Lower lobe of right lung (tissue), 2 donors: ENCODE data around the gene GTPBP6. TPM values are rescaled to one million over a fixed set of nuclear protein-coding genes. Genes with fewer than 3 reads are reported as not detected.
"Not testable (repeated sequence)": the region's sequence is repeated elsewhere in the genome, so short reads cannot be mapped to it uniquely, and the experiment has no call there.

ENCODE experiments used
- ATAC-seq, 2 donors: fragments of 200-7000 bp; cut with Tn5 transposase; one replicate each; pipeline ENCODE4 v1.9.1; 2020 to 2022; ENCODE audit warnings: mild to moderate bottlenecking in 2 of 2, moderate library complexity in 2 of 2
- DNase-seq: peaks from one replicate; pipeline ENCODE4 v3.0.0-alpha.2; 2020
- H3K27ac ChIP-seq: fragments of 200-600 bp; one replicate; pipeline ENCODE4 v1.8.0; 2022
- H3K27me3 ChIP-seq: fragments of 200-600 bp; one replicate; pipeline ENCODE4 v1.8.0; 2022; ENCODE audit warnings: low read depth
- H3K36me3 ChIP-seq: fragments of 200-600 bp; one replicate; pipeline ENCODE4 v1.8.0; 2022; ENCODE audit warnings: mild to moderate bottlenecking
- H3K4me1 ChIP-seq: fragments of 200-600 bp; one replicate; pipeline ENCODE4 v1.8.0; 2022
- H3K4me3 ChIP-seq: fragments of 200-600 bp; one replicate; pipeline ENCODE4 v1.8.0; 2022; ENCODE audit warnings: mild to moderate bottlenecking
- H3K9me3 ChIP-seq: fragments of 200-600 bp; one replicate; pipeline ENCODE4 v1.8.0; 2022
- CTCF ChIP-seq: fragments of 200-600 bp; IDR thresholded peaks from one replicate; pipeline ENCODE4 v1.8.0; 2022; ENCODE audit warnings: antibody characterized with exemption, mild to moderate bottlenecking
- intact Hi-C: fragments of 100-400 bp; cut with DNase I; formaldehyde crosslinking; loops from one replicate; pipeline ENCODE4 v1.11.0; 2022
- total RNA-seq: library from RNA; stranded (reverse); fragmentation: NEBNext Ultra II Directional; extraction: Animal tissue kit (Norgen Biotek cat#: 25700); gene quantifications from one replicate; pipeline ENCODE4 v1.2.1, GENCODE V29; 2021
- donor health status: DM: no; HTN: yes; CAD: no; lungs with severe emphysema.

The GTPBP6 gene
- total RNA-seq, 1 donor from 2014 or later = 47.1 TPM

GRCh38 chrX:332916-333610, 14.5 kb upstream of the GTPBP6 start:
- ATAC-seq = peak in 1 of 2 donors; percentile 3
- intact Hi-C loops = no loop called here
- Histone ChIP-seq H3K27ac (no peak overlapping the region), H3K4me1 (peaks cover 11% of the 10 kb centered on the region), H3K9me3 (no peaks in the 10 kb centered on the region), H3K27me3 (peaks cover 22% of the 10 kb centered on the region), H3K4me3 (no peak overlapping the region), H3K36me3 (peaks cover 7% of the 10 kb centered on the region)
- no peak for TF ChIP-seq CTCF
- DNase-seq = peak; percentile 43

- H3K4me1 ChIP-seq = peaks cover 11% of the 10 kb centered on the region
- H3K36me3 ChIP-seq = peaks cover 7% of the 10 kb centered on the region
- ATAC-seq = peak in 1 of 2 donors; percentile 7
- peak; percentile 19 for DNase-seq
- no peak for TF ChIP-seq CTCF
- no peak overlapping the region for H3K4me3 ChIP-seq
- H3K27ac ChIP-seq = no peak overlapping the region
- H3K27me3 ChIP-seq = peaks cover 22% of the 10 kb centered on the region
- no peaks in the 10 kb centered on the region for H3K9me3 ChIP-seq
- intact Hi-C loops = no loop called here
Measured at GRCh38 chrX:332496-332860, 13.9 kb upstream of the GTPBP6 start.

- ATAC-seq (no peak), DNase-seq (peak; percentile 43)
- Histone ChIP-seq H3K36me3 (peaks cover 7% of the 10 kb centered on the region), H3K9me3 (no peaks in the 10 kb centered on the region), H3K4me1 (peaks cover 11% of the 10 kb centered on the region), H3K27me3 (peaks cover 22% of the 10 kb centered on the region), H3K27ac (no peak overlapping the region), H3K4me3 (no peak overlapping the region)
- intact Hi-C loops = no loop called here
- no peak for TF ChIP-seq CTCF
Measured at GRCh38 chrX:331825-332495, 13.4 kb upstream of the GTPBP6 start.

- Histone ChIP-seq H3K27ac (no peak overlapping the region), H3K36me3 (peaks cover 7% of the 10 kb centered on the region), H3K4me1 (peaks cover 11% of the 10 kb centered on the region), H3K9me3 (no peaks in the 10 kb centered on the region), H3K27me3 (peaks cover 22% of the 10 kb centered on the region), H3K4me3 (peak overlapping the region; percentile 30)
- intact Hi-C loops = no loop called here
- no peak for TF ChIP-seq CTCF
- ATAC-seq (peak; percentile 34 to 36), DNase-seq (peak; percentile 46)
Measured at GRCh38 chrX:331151-331824, 12.7 kb upstream of the GTPBP6 start.

- no peaks in the 10 kb centered on the region for H3K9me3 ChIP-seq
- ATAC-seq = peak; percentile 29 to 32
- intact Hi-C loops = no loop called here
- TF ChIP-seq CTCF = no peak
- H3K36me3 ChIP-seq = peaks cover 7% of the 10 kb centered on the region
- H3K4me3 ChIP-seq = peak overlapping the region; percentile 30
- DNase-seq = peak; percentile 41
- peaks cover 22% of the 10 kb centered on the region for H3K27me3 ChIP-seq
- no peak overlapping the region for H3K27ac ChIP-seq
- peaks cover 11% of the 10 kb centered on the region for H3K4me1 ChIP-seq
Measured at GRCh38 chrX:330726-331150, 12.1 kb upstream of the GTPBP6 start.

GRCh38 chrX:330141-330725, 11.6 kb upstream of the GTPBP6 start:
- H3K27ac ChIP-seq, ATAC-seq, H3K9me3 ChIP-seq, H3K36me3 ChIP-seq, intact Hi-C loops, H3K4me3 ChIP-seq: not testable (repeated sequence)
- DNase-seq = peak; percentile 34
- Histone ChIP-seq H3K27me3 (peaks cover 22% of the 10 kb centered on the region), H3K4me1 (peaks cover 11% of the 10 kb centered on the region)
